Measurements from ENCODE around the gene FREM3.
"Not testable (repeated sequence)": the region's sequence is repeated elsewhere in the genome, so short reads cannot be mapped to it uniquely, and the experiment has no call there.

Gene FREM3

DNA sequence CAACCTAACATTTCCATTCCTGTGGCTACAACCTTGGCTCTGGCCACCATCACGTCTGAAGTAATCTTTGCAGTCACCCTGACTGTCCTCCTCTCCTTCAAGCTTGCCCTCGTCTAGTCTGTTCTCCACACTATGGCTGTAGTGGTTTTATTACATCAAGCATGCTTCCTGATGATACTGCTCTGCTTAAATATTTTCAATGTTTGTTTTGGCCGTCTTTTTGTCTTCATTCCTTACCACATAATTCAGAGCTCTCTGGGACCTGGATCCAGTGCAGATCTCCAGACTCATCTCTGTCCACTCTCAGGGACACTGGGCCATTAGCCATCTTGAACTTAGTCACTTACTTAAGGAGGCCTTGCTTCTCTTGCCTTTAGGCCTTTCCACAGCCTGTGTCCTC lies 27.7 kb upstream of the FREM3 start:
- Histone ChIP-seq H3K4me3 (ENCODE audit: low read depth in 1 of 2, low read length in 1 of 2) (no peak overlapping the region), H3K27ac (no peak overlapping the region), H3K9me3 (no peaks in the 10 kb centered on the region), H3K4me1 (ENCODE audit: control insufficient read depth in 1 of 2, insufficient read depth in 1 of 2, low read depth in 1 of 2, low read length in 1 of 2) (no peaks in the 10 kb centered on the region), H3K27me3 (no peaks in the 10 kb centered on the region), H3K36me3 (no peaks in the 10 kb centered on the region)
- TF ChIP-seq CTCF (IDR thresholded peaks at IDR 0.05): no peak

GRCh38 chr4:143726714-143727113 lies 26.2 kb upstream of the FREM3 start:
- no peaks in the 10 kb centered on the region for H3K27me3 ChIP-seq
- TF ChIP-seq CTCF (IDR thresholded peaks at IDR 0.05): no peak
- H3K27ac ChIP-seq: no peak overlapping the region
- no peaks in the 10 kb centered on the region for H3K36me3 ChIP-seq
- H3K9me3 ChIP-seq: no peaks in the 10 kb centered on the region
- no peak overlapping the region for H3K4me3 ChIP-seq (ENCODE audit: low read depth in 1 of 2, low read length in 1 of 2)
- H3K4me1 ChIP-seq (ENCODE audit: control insufficient read depth in 1 of 2, insufficient read depth in 1 of 2, low read depth in 1 of 2, low read length in 1 of 2): no peaks in the 10 kb centered on the region

DNA sequence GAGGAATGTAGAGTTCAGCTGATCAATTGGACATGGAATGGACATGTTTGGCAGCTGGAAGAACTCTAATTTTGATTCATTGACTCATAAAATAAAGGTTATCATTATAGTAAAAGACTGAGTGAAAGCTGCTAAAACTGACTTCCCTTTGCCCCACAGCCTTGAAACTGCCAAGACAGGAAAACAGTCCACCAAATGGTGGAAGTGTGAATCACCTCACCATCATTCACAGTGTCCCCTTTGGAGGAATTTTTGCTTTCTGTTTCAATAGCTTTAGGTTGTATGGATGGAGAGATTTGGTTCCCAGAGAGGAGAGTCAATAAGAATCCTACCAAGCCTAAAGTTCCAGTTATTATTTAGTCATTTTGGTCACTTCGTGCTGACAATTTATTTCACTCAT lies 20.8 kb upstream of the FREM3 start:
- Histone ChIP-seq H3K36me3 (no peaks in the 10 kb centered on the region), H3K4me1 (ENCODE audit: control insufficient read depth in 1 of 2, insufficient read depth in 1 of 2, low read depth in 1 of 2, low read length in 1 of 2) (no peaks in the 10 kb centered on the region), H3K4me3 (ENCODE audit: low read depth in 1 of 2, low read length in 1 of 2) (no peak overlapping the region), H3K9me3 (no peaks in the 10 kb centered on the region), H3K27me3 (no peaks in the 10 kb centered on the region), H3K27ac (no peak overlapping the region)
- TF ChIP-seq CTCF (IDR thresholded peaks at IDR 0.05): no peak

DNA sequence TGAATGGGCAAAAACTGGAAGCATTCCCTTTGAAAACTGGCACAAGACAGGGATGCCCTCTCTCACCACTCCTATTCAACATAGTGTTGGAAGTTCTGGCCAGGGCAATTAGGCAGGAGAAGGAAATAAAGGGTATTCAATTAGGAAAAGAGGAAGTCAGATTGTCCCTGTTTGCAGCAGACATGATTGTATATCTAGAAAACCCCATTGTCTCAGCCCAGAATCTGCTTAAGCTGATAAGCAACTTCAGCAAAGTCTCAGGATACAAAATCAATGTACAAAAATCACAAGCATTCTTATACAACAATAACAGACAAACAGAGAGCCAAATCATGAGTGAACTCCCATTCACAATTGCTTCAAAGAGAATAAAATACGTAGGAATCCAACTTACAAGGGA lies 18.3 kb upstream of the FREM3 start:
- not testable (repeated sequence) for H3K9me3 ChIP-seq; H3K4me1 ChIP-seq (ENCODE audit: control insufficient read depth in 1 of 2, insufficient read depth in 1 of 2, low read depth in 1 of 2, low read length in 1 of 2); H3K36me3 ChIP-seq; H3K4me3 ChIP-seq (ENCODE audit: low read depth in 1 of 2, low read length in 1 of 2); H3K27ac ChIP-seq; H3K27me3 ChIP-seq

GRCh38 chr4:143713955-143714625 lies 13.6 kb upstream of the FREM3 start:
- Histone ChIP-seq H3K36me3 (no peaks in the 10 kb centered on the region), H3K27me3 (no peaks in the 10 kb centered on the region), H3K27ac (no peak overlapping the region), H3K9me3 (no peaks in the 10 kb centered on the region), H3K4me1 (ENCODE audit: control insufficient read depth in 1 of 2, insufficient read depth in 1 of 2, low read depth in 1 of 2, low read length in 1 of 2) (no peaks in the 10 kb centered on the region), H3K4me3 (ENCODE audit: low read depth in 1 of 2, low read length in 1 of 2) (no peak overlapping the region)
- TF ChIP-seq CTCF (IDR thresholded peaks at IDR 0.05): no peak

DNA sequence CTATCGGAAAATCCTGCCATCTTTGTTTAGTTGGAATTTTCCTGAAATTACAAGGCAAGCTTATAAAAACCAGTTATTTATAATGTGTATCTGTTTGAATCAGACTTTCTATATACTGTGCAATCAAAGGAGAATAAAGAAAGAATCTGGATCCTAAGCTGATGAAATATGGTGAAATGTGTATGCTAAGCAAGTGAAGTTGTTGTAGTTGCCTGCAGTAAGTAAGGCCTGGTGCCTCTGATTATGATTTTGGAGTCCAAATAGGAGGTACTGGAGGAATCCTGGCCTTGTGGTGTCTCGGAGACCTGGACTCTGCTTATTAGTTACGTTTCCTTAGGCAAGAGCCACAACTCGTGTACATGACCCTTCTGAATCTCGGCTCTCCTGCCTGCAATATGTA lies 13.1 kb upstream of the FREM3 start:
- H3K27me3 ChIP-seq: no peaks in the 10 kb centered on the region
- H3K4me3 ChIP-seq (ENCODE audit: low read depth in 1 of 2, low read length in 1 of 2): no peak overlapping the region
- no peak overlapping the region for H3K27ac ChIP-seq
- no peaks in the 10 kb centered on the region for H3K4me1 ChIP-seq (ENCODE audit: control insufficient read depth in 1 of 2, insufficient read depth in 1 of 2, low read depth in 1 of 2, low read length in 1 of 2)
- no peak for TF ChIP-seq CTCF (IDR thresholded peaks at IDR 0.05)
- H3K9me3 ChIP-seq: no peaks in the 10 kb centered on the region
- H3K36me3 ChIP-seq: no peaks in the 10 kb centered on the region

Measured in neutrophil (primary cell).